GM18520 (cell line): Measurements from ENCODE around the gene SLC19A2.

Source experiments
- ATAC-seq: cut with Tn5 transposase; IDR thresholded peaks from one replicate; pipeline ENCODE4 v1.9.1; 2021; ENCODE audit not compliant: unreplicated experiment

Gene SLC19A2

GRCh38 chr1:169475806-169476387, 9.8 kb downstream of the SLC19A2 start:
- ATAC-seq: no peak

- no peak for ATAC-seq
Observed at GRCh38 chr1:169474302-169474995, 11.3 kb downstream of the SLC19A2 start.

GRCh38 chr1:169473347-169473746, 12.4 kb downstream of the SLC19A2 start:
- no peak for ATAC-seq

- ATAC-seq: no peak
Observed at GRCh38 chr1:169472738-169473137, 13.0 kb downstream of the SLC19A2 start.

- no peak for ATAC-seq
Observed at GRCh38 chr1:169468982-169469381, 16.8 kb downstream of the SLC19A2 start.

GRCh38 chr1:169466259-169467230, 19.2 kb downstream of the SLC19A2 start:
- no peak for ATAC-seq

- ATAC-seq: no peak
Observed at GRCh38 chr1:169465281-169465680, 20.5 kb downstream of the SLC19A2 start.

- no peak for ATAC-seq
Observed at GRCh38 chr1:169462385-169462784, 23.4 kb downstream of the SLC19A2 start.

- no peak for ATAC-seq
Observed at GRCh38 chr1:169461390-169462000, 24.2 kb downstream of the SLC19A2 start.

GRCh38 chr1:169460191-169460833, 25.4 kb downstream of the SLC19A2 start:
- ATAC-seq: no peak

GRCh38 chr1:169457443-169457842, 28.3 kb downstream of the SLC19A2 start:
- ATAC-seq: no peak

GRCh38 chr1:169456029-169456428, 29.7 kb downstream of the SLC19A2 start:
- no peak for ATAC-seq

GRCh38 chr1:169452921-169453320, 32.8 kb downstream of the SLC19A2 start:
- no peak for ATAC-seq

- no peak for ATAC-seq
Observed at GRCh38 chr1:169451218-169451824, 34.4 kb downstream of the SLC19A2 start.

GRCh38 chr1:169443923-169444322, 41.8 kb downstream of the SLC19A2 start:
- no peak for ATAC-seq

- ATAC-seq: peak; percentile 74
Observed at GRCh38 chr1:169427081-169427641, 58.6 kb downstream of the SLC19A2 start, which contains the start of gene CCDC181. TSS of gene CCDC181 (minus strand) at chr1:169427474. CDS start at chr1:169424927, 2,547 bp downstream.

- ATAC-seq: no peak
Observed at GRCh38 chr1:169426174-169426705, 59.5 kb downstream of the SLC19A2 start.

GRCh38 chr1:169421309-169421708, 64.4 kb downstream of the SLC19A2 start:
- no peak for ATAC-seq

GRCh38 chr1:169414952-169415351, 70.8 kb downstream of the SLC19A2 start:
- ATAC-seq: no peak
